Activated T-cell treated with anti-CD3 and anti-CD28 coated beads, Interleukin-2, amount 50 U/mL, for 48 hours (primary cell): ENCODE data around the gene TTLL10.
"Not testable (repeated sequence)": the region's sequence is repeated elsewhere in the genome, so short reads cannot be mapped to it uniquely, and the experiment has no call there.

Source experiments
- DNase-seq, 2 experiments: peaks; one replicate each; pipeline ENCODE4 v3.0.0-alpha.2; 2020

Gene TTLL10

DNA sequence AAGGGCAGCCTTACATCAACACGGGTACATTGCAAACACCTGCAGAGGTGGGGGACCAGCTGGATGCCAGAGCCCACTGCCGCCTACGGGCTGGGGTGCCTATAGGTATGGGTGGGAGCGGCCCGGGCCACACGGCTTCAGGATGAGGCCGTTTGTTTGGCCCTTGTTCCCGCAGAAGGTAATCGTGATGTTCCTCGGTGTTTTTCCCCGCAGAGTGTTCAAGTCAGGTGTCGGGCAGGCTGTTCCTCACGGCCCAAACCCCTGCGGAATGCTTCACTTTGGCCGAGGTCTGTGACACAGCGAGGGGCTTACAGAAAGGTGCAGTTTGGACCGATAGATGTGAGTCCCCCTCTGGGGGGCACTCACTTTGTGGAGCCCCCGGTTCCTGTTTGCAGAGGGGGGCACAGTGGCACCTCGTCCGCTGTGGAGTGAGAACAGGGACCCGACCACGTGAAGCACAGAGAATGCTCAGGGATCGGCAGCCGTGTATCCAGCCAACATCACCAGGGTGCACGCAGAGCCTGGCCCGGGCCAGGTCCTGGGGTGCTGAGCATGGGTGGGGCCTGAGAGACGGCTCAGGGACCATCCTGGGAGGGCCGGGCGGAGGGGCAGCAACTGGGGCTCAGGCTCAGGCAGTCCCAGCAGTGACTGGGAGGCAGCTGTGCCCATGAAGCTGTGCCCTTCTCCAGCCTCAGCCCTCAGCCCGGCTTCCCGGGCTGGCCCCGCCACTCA lies 453 bp upstream of the TTLL10 start:
- no peak for DNase-seq

DNA sequence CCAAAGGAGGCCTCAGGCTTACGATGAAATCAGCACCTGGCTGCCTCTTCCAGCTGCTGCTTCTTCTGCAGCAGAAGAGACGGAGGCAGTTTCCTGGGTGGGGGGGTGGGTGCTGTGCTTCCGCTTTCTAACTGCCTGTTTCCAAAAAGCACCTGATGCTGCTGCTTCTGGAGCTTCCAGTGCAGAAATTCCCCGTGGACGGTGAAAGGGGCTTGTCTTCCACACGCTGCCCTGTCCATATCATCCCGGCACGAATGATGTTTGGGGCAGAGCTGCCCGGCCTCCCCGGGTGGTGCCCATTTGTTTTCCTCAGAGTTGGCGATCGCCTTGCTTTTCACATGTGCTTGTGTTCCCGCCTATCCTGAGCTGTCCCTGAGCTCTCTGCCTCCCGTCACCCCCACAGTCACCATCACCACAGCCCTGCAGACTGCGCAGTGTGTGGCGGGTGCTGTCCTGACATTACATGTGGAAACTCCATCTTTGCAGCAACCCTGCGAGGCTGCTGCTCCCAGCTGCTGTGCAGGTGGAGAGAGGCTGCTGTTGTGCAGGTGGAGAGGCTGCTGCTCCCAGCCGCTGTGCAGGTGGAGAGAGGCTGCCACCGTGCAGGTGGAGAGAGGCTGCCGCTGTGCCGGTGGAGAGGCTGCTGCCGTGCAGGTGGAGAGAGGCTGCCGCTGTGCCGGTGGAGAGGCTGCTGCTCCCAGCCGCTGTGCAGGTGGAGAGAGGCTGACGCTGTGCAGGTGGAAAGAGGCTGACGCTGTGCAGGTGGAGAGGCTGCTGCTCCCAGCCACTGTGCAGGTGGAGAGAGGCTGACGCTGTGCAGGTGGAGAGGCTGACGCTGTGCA lies 1.8 kb downstream of the TTLL10 start:
- DNase-seq = no peak

DNA sequence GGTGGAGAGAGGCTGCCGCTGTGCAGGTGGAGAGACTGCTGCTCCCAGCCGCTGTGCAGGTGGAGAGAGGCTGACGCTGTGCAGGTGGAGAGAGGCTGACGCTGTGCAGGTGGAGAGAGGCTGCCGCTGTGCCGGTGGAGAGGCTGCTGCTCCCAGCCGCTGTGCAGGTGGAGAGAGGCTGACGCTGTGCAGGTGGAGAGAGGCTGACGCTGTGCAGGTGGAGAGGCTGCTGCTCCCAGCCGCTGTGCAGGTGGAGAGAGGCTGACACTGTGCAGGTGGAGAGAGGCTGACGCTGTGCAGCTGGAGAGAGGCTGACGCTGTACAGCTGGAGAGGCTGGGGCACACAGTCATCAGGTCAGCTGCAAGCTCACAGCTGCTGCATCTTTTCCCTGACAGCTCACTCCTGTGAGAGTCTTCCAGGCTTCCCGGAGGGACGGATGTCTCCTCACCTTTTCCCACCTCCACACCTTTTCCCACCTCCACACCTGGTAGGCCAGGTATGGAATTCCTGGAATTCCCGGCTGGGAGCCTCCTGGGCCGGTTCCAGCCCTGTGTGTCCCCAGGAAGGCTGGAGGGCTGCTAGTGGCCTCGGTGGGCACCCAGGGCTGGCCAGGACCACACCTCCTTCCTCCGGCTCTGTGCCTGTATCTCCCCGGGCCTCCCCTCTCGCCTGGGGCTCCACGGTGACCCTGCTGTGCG lies 2.5 kb downstream of the TTLL10 start:
- DNase-seq = not testable (repeated sequence)

DNA sequence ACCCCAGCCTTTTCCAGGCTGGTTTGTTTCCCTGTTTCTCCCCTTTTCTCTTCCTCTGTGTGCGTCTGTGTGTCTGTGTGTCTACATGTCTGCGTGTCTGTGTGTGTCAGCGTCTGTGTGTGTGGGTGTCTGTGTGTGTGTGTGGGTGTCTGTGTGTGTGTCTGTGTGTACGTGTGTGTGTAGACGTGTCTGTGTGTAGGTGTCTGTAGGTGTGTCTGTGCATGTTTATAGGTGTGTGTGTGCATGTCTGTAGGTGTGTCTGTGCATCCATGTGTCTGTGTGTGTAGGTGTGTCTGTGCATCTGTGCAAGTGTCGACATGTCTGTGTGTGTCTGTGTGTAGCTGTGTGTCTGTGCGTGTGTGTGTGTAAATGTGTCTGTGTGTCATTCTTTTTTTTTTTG lies 3.3 kb downstream of the TTLL10 start:
- DNase-seq = no peak

DNA sequence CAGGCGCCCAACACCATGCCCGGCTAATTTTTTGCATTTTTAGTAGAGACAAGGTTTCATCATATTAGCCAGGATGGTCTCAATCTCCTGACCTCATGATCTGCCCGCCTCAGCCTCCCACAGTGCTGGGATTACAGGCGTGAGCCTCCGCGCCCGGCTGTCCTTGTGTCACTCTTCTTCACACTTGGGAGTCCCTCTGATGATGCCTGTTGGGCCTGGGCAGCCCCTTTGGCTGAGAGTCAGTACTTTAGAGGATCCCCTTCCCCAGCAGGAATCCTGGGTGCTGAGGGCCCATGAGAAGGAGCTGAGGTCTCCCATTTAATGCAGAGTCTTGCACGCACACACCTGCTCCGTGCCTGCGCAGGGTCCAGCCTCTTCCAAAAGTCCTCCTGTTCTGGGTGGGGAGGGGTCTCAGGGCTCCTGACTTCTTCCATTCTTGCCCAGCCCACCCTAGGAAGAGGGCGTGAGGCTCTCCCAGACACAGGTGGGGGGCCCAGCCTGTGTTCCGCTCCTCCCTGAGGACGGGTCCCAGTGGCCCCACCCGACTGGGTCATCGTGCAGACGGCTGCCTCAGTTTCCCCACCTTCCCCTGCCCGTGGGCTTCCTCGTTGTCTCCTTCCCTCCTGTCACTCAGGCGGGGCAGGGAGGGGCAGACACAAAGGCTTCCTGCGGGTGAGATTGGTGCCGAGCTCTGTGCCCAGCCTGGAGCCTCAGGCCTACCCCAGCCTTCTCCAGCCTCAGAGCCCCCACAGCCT lies 3.9 kb downstream of the TTLL10 start:
- no peak for DNase-seq

DNA sequence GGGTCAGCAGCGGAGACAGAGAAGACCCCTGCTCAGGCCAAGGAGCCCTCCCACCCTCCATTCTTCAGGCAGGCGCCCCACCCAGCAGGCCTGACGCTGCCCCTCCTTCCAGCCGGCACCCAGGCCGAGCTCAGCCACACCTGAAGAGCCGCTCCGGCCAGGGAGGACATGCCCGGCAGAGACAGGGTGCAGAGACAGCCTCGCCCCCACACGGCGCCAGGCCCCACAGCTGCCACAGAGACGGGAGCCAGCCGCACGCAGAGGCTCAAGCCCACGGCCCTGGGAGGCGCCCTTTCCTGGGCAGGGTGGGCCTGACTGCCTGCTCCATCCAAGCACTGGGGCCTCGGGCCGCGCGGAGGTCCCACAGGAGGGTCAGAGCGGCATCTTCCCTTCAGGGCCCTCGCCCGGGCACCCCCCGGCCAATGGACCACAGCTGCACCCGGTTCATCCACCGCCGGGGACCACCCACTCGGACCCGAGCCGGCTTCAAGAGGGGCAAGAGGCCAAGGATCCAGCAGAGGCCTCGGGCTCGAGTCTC lies 5.2 kb downstream of the TTLL10 start:
- no peak for DNase-seq

DNA sequence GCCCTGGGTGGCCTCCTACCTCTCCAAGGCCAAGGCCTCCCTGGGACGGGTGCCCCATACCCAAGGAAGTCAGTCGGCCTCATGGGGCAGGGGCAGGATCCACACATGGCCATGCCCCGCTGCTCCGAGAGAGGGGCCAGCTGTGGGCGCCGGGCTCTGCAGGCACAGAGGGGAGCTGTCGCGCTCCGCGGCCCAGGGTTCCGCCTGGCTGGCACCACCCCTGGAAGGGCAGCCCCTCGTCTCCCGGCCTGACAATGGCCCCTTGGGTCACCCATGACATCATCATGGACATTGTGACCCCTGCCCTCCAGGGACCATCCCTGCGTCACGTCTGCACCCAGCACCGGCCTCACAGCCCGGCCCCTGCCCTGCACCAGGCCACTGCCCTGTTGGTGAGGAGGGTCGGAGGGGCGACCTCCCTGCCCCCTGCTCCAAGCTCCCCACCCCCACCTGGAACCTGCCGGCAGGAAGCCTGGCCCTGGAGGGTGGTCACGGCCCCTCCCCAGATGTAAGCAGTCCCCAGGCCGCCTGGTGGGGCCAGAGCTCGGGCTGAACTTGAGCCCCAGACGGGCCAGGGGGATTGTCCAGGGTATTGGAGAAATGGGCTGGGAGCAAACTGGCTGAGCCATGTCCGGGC lies 5.8 kb downstream of the TTLL10 start:
- DNase-seq = no peak

DNA sequence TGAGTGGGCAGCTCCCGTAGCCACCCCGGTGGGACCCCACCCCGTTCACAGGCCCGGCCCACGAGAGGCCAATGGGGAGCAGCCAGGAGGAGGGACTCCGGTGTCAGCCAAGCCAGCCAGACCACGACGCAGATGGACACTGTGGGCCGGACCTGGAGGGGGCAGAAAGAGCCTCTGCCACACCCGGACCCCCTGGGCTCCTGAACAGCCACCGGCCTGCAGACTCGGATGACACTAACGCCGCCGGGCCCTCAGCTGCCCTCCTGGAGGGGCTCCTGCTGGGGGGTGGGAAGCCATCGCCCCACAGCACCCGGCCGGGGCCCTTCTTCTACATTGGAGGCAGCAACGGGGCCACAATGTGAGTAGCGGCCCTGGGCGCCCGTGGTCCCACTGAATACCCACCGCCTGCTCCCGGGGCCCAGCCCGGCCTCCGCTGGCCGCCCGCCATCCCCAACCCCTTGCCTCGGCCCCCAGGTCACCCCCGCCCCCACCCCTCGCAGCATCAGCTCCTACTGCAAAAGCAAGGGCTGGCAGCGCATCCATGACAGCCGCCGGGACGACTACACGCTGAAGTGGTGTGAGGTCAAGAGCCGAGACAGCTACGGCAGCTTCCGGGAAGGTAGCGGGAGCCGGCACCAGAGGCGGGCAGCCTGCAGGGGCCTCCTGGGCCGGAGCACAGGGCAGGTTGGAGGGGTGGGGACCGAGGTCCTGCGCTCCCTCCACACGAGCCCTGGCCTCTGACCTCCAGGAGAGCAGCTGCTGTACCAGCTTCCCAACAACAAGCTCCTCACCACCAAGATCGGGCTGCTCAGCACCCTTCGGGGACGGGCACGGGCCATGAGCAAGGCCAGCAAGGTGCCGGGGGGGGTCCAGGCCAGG lies 6.5 kb downstream of the TTLL10 start:
- no peak for DNase-seq

DNA sequence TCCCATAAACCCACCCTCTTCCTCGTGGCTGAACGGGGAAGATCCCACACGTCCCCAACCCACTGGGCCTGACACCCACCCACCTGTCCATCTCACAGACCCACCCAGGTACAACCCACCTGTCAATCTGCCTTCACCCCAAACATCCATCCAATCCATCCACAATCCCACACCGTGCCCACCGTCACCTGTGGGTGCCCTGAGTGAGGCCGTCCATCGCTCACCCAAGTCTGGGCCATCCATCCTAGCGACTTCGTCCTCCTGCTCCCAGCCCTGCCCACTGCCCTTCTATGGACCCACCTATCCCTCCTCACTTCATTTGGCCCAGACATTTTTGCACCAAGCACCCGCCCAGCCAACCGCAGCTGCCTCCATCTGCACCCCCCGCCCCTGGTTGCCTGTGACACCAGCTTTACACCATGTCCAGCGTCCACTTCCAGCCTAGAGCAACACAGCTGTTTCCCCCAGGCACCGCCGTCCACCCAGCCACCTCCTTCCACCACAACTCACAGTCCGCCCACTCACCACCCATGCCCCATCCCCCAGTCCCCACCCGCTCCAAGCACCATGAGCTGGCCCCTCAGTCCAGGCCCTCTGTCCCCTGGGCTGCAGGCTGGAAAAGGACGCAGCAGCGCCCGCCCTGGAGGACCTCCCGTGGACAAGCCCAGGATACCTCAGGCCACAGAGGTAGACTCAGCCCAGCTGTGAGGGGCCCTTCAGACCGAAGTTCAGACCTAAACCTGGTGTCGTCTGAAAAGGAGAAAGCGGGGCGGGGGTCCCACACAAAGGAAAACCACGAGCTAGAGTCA lies 7.7 kb downstream of the TTLL10 start:
- no peak for DNase-seq

DNA sequence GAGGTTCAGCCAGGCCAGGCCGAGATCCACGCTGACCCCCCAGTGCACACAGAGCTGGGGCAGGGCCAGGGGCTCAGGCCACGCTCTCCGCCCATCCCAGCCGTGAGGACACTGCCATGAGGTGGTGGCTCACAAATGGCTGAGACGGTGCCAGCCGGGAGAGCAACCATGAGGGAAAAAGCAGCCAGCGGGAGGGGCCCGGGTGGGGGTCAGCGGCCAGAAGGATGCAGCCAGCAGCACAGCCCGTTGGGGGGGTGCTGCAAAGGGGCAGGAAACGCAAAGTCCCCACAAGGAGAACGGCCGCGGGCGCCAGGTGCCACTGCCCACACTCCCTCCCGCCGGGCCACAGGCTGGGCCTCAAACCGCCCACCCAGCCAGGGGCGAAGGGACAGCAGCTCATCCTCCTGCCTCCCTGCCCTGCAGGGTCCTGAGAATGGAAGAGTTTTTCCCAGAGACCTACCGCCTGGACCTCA lies 8.3 kb downstream of the TTLL10 start:
- DNase-seq = no peak

DNA sequence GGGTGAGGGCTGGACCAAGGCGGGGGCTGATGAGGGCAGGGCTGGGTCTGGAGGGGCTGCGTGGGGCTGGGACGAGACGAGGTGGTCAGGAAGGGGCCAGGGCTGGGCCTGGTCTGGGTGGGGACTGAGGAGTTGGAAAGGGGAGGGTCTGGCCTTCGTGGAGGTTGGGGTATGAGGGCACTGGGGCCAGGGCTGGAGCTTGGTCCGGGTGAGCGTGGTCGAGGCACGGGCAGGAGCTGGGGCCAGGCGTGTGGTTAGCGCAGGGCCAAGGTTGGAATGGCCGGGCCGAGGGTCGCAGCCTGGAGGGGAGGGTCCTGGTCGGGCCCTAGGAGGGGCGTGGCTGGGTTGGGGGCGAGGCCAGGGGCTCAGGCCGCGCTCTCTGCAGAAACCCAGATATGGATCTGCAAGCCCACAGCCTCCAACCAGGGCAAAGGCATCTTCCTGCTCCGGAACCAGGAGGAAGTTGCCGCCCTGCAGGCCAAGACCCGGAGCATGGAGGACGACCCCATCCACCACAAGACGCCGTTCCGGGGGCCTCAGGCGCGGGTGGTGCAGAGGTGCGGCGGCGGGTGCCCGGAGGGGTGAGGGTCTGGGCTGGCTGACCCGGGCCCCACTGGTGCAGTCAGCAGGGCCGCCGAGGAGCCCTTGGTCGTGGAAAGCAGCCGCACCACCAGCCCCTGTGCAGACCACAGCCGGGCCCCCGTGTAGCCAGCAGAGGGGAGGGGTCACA lies 9.0 kb downstream of the TTLL10 start:
- DNase-seq = no peak

DNA sequence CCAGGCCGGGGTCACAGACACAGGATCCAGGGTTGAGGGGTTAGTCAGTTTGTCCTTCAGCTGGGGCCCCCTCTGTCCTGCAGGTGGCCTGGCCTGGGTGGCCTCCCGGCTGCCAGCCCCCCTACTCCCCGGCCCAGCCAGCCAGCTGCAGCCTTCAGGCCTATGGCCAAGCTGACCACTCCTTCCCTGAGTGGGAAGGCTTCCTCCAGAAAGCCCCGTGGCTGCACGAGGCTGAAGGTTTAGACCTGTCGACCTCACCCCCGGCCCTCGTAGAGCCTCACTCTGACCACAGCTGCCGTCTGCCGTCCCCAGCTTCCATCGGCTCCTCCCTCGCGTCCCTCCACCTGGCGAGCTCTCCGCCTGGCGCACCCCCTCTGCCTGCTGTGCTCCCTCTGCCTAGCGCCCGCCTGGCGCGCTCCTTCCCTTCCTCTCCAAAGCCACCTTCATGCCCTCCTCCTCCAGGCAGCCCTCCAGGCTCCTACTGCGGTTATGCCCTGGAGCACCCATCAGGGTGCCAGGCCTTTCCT lies 9.6 kb downstream of the TTLL10 start:
- DNase-seq = no peak

DNA sequence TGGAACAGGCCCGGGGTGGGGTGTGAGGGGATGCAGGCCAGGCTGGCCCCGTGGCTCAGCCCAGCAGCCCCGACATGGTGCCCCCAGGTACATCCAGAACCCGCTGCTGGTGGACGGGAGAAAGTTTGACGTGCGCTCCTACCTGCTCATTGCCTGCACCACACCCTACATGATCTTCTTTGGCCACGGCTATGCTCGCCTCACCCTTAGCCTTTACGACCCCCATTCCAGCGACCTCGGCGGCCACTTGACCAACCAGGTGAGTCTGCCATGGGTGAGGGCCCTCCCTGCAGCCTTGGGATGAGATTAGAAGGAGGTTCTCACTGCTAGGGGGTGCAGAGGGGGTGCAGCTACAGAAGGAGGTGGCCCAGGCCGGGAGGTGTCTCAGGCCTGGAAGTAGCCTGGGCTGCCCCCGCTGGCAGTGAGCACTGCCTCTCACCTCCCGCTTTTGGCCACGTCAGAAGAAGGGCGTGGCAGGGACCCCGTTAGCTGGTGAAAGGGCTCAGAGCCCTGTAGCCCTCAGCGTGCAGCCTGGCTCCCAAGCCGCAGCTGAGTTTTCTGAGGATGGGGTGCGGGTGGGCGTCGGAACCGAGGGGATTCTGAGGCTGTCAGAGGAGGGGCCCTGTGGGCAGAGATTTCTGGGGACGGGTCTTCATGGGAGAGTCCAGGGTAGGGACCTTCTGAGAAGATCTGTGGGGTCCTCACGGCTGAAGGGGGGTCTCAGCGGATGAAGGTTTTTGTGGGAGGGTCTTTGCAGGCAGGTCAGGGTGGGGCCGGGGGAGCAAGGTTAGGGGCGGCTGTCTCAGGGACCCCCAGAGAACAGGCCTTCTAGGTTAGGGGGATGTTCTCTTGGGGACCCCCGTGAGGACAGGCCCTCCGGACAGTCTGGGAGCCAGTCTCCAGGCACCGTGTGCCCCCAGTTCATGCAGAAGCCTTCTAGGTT lies 10.4 kb downstream of the TTLL10 start:
- no peak for DNase-seq

DNA sequence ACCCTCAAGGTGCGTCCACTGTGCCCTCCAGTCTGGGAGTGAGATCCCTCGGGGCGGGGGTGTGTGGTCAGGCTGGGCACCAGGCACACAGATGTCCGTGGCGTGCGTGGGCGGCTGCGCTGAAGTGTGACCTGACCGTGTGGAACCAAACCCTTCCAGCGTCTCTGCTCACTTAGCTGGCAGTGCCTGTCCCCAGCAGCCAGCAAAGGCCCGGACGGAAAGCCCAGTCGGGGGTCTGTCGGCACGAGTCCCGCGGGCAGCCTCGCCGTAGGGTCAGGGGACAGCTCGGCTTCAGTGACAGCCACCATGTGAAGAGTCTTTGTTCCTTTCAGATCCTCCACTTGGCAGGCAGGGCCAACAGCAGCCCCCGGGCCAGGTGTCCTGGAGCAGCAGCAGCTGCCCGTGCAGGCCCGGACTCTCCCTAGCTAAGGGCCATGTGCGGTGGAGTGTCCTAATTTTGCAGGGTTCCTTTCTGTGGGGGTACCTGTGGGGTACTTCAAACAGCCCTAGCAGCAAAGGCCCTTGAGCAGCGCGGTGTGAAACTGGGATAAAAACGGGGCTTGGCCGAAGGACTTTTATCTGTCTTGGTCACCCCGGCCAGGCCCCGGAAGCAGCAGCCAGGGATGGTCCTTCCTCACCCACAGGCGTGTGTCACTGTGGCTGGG lies 11.6 kb downstream of the TTLL10 start:
- DNase-seq = no peak

DNA sequence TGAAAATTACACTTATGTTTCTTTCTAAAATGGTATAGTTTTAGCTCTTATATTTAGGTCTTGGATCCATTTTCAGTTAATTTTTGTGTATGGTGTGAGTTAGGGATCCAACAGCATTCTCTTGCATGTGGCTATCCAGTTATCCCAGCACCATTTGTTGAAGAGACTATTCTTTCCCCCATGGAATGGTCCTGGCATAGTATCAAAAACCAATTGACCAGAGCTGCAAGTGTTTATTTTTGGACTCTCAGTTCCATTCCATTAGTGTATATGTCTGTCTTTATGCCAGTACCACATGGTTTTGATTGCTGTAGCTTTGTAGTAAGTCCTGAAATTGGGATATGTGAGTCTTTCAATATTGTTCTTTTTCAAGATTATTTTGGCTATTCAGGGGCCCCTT lies 14.3 kb downstream of the TTLL10 start:
- no peak for DNase-seq

DNA sequence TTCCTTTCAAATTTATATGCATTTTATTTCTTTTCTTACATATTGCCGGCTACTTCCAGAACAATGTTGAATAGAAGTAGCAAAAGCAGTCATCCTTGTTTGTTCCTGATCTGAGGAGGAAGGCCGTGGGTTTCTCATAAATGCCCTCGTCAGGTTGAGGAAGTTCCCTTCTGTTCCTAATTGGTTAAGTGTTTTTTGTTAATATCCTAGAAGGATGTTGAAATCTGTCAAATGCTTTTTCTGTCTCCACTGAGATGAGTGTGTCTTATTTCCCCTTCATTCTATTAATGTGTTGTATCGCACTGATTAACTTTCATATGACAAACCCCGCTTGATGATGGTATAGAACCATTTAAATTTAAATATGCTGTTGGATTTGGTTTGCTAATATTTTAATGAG lies 15.4 kb downstream of the TTLL10 start:
- DNase-seq = no peak

DNA sequence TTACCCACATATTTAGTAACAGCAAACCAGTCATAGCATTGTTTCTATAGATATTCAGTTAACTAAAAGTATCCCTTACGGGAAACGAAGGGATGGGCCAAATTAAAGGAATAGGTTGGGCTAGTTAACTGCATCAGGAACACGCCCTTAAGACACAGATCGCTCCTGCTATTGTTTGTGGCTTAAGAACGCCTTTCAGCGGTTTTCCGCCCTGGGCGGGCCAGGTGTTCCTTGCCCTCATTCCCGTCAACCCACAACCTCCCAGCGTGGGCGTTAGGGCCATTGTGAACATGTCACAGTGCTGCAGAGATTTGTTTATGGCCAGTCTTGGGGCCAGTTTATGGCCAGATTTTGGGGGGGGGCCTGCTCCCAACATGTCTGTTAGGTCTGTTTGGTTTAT lies 18.1 kb downstream of the TTLL10 start:
- no peak for DNase-seq
